ENCODE data around the gene MLPH.

Gene MLPH

GRCh38 chr2:237569896-237570295 is 82.8 kb downstream of the MLPH start:
- no peak for TF ChIP-seq CTCF (IDR thresholded peaks at IDR 0.05)

- TF ChIP-seq CTCF (IDR thresholded peaks at IDR 0.05), result no peak
Observed at GRCh38 chr2:237570776-237571335, 83.8 kb downstream of the MLPH start.

- TF ChIP-seq CTCF (IDR thresholded peaks at IDR 0.05), result no peak
Observed at GRCh38 chr2:237571551-237571950, 84.5 kb downstream of the MLPH start.

- TF ChIP-seq CTCF (IDR thresholded peaks at IDR 0.05), result peak; percentile 96
Observed at GRCh38 chr2:237572021-237572741, 85.1 kb downstream of the MLPH start.

- no peak for TF ChIP-seq CTCF (IDR thresholded peaks at IDR 0.05)
Observed at GRCh38 chr2:237572742-237573101, 85.7 kb downstream of the MLPH start.

GRCh38 chr2:237573721-237574415 is 86.8 kb downstream of the MLPH start:
- no peak for TF ChIP-seq CTCF (IDR thresholded peaks at IDR 0.05)

GRCh38 chr2:237574467-237574866 is 87.4 kb downstream of the MLPH start:
- no peak for TF ChIP-seq CTCF (IDR thresholded peaks at IDR 0.05)

All from LNCAP (cell line).